Fibroblast of lung (primary cell): Measurements from ENCODE around the gene HPRT1.

Source experiments
- EZH2 ChIP-seq: IDR thresholded peaks from 2 replicates; pipeline ENCODE4 v1.5.1; 2012; ENCODE audit warnings: low read length, control low read depth, mild to moderate bottlenecking; ENCODE audit errors: missing control alignments
- TF ChIP-seq, protein P1 (sequence below), 2 donors: IDR thresholded peaks in 1 of 2; conservative IDR thresholded peaks in 1 of 2; 1 replicate in 1 of 2; 2 replicates in 1 of 2; pipeline ENCODE4 v1.5.1; 2011 to 2012; ENCODE audit warnings: low read length in 2 of 2, control low read depth in 1 of 2, inconsistent platforms in 1 of 2, low read depth in 1 of 2, mild to moderate bottlenecking in 1 of 2

DNA sequence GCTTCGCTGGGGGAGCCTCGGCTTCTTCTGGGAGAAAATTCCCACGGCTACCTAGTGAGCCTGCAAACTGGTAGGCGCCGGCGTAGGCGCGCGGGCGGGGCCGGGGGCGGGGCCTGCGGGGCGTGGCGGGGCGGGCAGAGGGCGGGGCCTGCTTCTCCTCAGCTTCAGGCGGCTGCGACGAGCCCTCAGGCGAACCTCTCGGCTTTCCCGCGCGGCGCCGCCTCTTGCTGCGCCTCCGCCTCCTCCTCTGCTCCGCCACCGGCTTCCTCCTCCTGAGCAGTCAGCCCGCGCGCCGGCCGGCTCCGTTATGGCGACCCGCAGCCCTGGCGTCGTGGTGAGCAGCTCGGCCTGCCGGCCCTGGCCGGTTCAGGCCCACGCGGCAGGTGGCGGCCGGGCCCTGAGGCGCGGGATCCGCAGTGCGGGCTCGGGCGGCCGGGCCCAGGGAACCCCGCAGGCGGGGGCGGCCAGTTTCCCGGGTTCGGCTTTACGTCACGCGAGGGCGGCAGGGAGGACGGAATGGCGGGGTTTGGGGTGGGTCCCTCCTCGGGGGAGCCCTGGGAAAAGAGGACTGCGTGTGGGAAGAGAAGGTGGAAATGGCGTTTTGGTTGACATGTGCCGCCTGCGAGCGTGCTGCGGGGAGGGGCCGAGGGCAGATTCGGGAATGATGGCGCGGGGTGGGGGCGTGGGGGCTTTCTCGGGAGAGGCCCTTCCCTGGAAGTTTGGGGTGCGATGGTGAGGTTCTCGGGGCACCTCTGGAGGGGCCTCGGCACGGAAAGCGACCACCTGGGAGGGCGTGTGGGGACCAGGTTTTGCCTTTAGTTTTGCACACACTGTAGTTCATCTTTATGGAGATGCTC is at the start of gene HPRT1:
- TF ChIP-seq, protein P1, sequence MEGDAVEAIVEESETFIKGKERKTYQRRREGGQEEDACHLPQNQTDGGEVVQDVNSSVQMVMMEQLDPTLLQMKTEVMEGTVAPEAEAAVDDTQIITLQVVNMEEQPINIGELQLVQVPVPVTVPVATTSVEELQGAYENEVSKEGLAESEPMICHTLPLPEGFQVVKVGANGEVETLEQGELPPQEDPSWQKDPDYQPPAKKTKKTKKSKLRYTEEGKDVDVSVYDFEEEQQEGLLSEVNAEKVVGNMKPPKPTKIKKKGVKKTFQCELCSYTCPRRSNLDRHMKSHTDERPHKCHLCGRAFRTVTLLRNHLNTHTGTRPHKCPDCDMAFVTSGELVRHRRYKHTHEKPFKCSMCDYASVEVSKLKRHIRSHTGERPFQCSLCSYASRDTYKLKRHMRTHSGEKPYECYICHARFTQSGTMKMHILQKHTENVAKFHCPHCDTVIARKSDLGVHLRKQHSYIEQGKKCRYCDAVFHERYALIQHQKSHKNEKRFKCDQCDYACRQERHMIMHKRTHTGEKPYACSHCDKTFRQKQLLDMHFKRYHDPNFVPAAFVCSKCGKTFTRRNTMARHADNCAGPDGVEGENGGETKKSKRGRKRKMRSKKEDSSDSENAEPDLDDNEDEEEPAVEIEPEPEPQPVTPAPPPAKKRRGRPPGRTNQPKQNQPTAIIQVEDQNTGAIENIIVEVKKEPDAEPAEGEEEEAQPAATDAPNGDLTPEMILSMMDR (conservative IDR thresholded peaks at IDR 0.05 in 1 of 2, IDR thresholded peaks at IDR 0.05 in 1 of 2; ENCODE audit: low read depth in 1 of 2, low read length in 2 of 2), result no peak
- no peak for TF ChIP-seq EZH2
